Endometrial microvascular endothelial cells (primary cell): ENCODE data around the gene MRPL21. TPM values are rescaled to one million over a fixed set of nuclear protein-coding genes. Genes with fewer than 3 reads are reported as not detected.

ENCODE experiments used
- in situ Hi-C: cut with HindIII; loops from 2 replicates; pipeline ENCODE4 v1.10.0; 2017; ENCODE audit warnings: low sequenced_read_pairs, low pct_unique_long_range_greater_than_20kb; ENCODE audit errors: inconsistent ontology term
- total RNA-seq: library from RNA; depleted of rRNA; stranded (reverse); fragments of >200 nt; gene quantifications from one replicate; pipeline ENCODE4 v1.2.3, GENCODE V29; 2015; ENCODE audit errors: inconsistent ontology term

Gene MRPL21
- total RNA-seq, 1 donor from 2014 or later: 50.6 TPM

- in situ Hi-C loops: no loop called here
Observed at GRCh38 chr11:68847395-68847794, 56.2 kb downstream of the MRPL21 start.

DNA sequence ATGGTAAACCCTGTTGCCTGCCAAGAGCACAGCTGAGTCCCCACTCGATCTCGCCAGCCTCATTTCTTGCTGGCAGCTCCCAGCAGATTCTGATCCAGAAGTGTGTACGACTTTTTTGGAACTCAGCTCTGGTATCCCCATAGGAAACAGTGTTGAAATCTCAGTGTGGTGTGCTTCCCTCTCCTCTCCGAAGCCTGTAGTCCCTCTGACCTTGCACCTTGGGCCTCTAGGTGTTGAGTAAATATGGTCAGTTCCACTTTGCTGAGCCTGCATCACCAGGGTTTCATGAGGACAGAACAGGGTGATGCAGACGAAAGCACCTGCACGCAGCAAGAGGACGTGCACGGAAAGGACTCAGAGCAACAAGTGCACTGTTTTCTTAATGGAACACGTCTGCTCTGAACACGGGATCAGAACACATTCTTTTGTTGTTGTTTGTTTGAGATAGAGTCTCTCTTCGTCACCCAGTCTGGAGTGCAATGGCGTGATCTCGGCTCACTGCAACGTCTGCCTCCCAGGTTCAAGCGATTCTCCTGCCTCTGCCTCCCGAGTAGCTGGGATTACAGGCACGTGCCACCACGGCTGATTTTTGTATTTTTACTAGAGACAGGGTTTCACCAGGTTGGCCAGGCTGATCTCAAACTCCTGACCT is 58.2 kb downstream of the MRPL21 start:
- in situ Hi-C loops: no loop called here

GRCh38 chr11:68844801-68845200 is 58.8 kb downstream of the MRPL21 start:
- in situ Hi-C loops: no loop called here

- in situ Hi-C loops: no loop called here
Observed at GRCh38 chr11:68844376-68844775, 59.3 kb downstream of the MRPL21 start.

DNA sequence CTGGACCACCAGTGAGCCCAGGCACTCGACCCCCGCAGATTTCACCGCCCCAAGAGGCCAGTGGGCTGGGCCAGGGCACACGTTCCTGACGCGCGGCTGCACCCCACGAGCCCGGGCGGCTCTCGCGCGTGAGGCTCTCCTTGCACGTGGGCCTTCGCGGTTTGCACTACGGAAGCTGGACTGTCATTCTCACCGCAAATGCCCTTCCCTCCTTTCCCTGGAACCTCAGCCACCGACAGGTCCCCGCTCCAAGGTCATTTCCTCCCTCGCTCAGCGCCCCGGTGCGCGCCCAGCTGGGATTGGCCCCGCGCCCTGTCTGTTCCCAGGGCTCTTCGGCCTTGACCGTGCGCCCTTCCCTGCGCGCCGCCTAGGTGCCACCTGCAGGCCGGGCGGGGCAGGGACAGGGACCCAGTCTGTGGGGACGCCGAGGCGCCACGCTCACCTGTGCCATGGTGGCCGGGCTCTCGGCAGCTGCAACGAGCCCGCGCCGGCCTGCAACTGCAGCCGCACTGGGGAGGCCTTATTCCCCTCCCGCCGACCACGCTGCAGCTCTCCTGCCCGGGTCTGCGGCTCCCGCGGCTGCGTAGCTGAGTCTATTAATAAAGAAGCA is 59.8 kb downstream of the MRPL21 start:
- in situ Hi-C loops: no loop called here

GRCh38 chr11:68843052-68843561 is 60.5 kb downstream of the MRPL21 start:
- in situ Hi-C loops: no loop called here

GRCh38 chr11:68842427-68843051 is 61.1 kb downstream of the MRPL21 start:
- in situ Hi-C loops: no loop called here

DNA sequence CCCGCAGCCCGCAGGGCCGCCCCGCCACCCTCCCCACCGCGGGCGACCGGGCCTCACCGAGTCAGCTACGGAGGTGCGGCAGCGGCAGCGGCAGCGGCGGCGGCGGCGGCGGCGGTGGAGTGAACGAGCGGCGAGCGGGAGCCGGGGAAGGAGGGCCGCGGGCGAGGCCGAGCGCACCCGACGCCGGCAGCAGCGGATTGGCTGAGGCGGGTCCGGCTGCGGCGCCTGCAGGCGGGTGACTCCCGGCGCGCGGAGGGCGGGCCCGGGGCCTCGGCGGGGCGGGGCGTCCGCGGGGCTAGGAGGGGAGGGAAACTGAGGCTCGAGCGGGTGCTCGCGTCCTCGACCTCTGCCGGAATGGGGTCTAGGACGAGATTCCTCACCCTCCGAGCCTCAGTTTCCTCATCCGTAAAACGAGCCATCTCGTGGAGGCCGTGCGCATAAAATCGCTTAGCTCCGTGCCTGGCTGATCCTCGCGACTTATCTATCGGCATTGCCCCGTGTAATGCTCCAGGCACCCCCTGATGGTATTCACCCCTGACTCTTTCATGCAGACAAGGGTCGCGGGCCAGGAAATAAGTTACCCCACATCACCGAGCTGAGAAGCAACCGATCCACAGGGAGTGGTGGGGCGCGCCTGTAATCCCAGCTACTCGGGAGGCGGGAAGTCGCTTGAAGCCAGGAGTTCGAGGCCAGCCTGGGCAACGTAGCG is 61.8 kb downstream of the MRPL21 start, which contains the start of gene CPT1A:
Gene CPT1A (minus strand): TSS at position 199 of the 709 bp plus-strand sequence. CDS start 26,442 bp downstream, outside the sequence.
- in situ Hi-C loops: no loop called here

Other genes with a start within 250 kb of the MRPL21 start
- 4.0 TPM for gene GAL, start 219.3 kb downstream of the MRPL21 start, total RNA-seq
- 0.93 TPM for gene TESMIN, start 152.3 kb downstream of the MRPL21 start, total RNA-seq
- 78.5 TPM for gene CPT1A, start 61.9 kb downstream of the MRPL21 start, total RNA-seq
- gene IGHMBP2, start 59 bp upstream of the MRPL21 start, total RNA-seq: 40.2 TPM
- gene MRGPRD, start 77.2 kb upstream of the MRPL21 start, total RNA-seq: not detected
- gene MRGPRF, start 109.4 kb upstream of the MRPL21 start, total RNA-seq: not detected
- gene TPCN2, start 145.1 kb upstream of the MRPL21 start, total RNA-seq: 7.2 TPM